GM03348 (cell line): ENCODE results near the gene APLF.
"Not testable (repeated sequence)": the region's sequence is repeated elsewhere in the genome, so short reads cannot be mapped to it uniquely, and the experiment has no call there.

ENCODE experiments used
- DNase-seq: peaks from one replicate; pipeline ENCODE4 v3.0.0; 2012; ENCODE audit warnings: low spot score

The APLF gene

DNA sequence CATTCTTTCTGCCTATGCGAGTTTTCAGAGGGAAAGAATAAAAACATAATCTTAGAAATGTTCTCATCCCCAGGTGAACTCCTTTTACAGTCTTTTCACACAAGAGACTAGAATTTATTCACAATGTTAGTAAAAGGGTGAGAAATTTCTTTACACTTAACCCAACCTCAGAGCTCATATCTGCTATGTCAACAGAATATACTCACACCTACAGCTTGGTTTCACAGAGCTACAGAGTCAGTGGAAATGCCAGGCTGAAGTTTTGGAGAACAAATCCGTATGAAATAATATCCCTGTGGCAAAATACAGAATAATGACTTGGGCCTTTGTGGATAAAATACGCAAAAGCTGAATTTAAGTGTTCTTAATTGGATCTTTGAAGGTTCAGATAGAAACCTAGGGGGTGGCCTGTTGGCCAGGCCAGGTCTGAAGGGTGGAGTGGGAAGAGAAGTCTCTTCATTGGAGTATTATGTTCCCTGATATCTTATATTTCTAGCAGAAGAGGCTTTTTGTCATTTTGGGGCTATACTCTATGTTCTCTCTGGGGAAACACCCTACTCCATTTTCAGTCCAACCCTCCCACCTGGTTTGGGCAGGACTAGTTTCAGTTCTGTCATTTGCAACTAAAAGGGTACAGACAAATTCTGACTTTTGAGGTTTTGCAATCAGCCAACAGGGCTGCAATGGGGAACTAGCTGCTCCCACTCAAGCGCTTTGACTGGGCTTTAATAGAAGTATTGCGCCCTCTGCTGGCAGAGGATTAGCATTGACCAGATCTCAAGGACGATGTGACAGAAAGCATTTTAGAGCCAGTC, 26.0 kb upstream of the APLF start:
- peak; percentile 60 for DNase-seq

DNA sequence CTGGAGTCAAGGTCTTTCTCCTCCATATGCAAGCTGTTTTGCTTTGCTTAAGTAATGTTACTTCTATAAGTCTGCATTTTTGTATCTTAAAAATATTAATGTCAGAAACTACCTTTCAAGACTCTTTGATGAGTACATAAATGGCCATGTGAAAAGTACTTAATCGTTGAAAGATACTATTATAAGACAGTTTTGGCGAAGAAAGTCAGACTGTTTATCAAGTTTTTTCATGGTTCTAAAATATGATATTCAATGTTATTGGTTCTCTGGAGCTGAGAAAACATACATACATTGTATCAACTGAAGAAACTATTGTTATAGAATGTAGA, 25.4 kb upstream of the APLF start:
- no peak for DNase-seq

DNA sequence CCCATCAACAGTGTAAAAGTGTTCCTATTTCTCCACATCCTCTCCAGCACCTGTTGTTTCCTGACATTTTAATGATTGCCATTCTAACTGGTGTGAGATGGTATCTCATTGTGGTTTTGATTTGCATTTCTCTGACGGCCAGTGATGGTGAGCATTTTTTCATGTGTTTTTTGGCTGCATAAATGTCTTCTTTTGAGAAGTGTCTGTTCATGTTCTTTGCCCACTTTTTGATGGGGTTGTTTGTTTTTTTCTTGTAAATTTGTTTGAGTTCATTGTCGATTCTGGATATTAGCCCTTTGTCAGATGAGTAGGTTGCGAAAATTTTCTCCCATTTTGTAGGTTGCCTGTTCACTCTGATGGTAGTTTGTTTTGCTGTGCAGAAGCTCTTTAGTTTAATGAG, 21.0 kb upstream of the APLF start:
- not testable (repeated sequence) for DNase-seq

DNA sequence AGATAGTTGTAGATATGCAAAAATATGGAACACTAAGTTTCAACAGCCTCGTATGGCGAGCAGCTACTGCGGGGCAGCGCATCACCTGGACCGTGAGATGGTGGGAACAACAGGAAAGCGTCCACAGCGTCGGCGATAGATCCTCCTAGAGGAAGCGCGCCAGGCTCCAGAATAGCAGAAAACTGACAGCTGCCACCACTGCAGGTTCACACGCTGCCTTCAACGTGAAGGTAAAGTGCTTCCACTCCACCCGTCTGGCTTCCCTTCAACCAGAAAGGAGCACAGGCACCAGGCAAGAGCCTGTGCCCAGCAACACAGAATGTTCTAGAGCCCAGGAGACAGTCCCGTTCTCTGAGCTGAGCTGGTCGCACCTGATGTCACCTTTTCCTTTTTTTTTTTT, 20.3 kb upstream of the APLF start:
- DNase-seq: no peak

DNA sequence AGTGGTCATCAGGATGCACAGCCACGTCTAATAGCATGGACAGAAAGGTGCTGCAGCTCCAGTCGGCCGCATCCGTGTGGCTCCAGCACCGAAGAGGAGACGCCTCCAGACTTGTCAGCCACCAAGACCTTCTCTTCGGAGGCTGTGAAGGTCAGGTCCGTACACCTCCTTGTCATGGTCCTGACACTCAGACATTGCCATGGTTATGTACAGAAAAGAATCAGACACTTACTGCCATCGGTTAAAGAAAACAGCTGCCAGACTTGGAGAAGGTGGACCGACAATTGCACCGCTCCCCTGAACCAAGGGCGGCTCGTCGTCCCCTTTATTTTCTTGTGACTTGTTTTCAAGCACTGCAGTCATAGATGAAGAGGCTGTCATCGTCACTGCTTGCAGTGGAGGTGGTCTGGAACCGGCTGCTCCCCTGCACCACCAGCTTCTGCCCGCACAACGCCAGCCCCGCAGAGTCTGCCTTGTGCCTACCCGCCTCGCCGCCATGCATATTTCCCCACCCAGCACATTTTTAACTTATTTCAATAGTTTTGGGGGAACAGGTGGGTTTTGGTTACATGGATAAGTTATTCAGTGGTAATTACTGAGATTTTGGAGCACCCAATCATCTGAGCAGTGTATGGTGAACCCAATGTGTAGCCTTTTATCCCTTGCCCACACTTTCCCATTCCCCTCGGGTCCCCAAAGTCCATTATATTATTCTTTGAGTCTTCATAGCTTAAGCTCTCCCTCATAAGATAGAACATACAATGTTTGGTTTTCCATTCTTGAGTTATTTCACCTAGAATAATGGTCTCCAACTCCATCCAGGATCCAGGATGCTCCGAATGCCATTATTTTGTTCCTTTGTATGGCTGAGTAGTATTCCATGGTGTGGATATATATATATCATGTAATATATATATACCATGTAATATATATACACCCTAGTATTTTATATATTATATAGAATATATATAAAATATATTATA, 18.4 kb upstream of the APLF start:
- no peak for DNase-seq

DNA sequence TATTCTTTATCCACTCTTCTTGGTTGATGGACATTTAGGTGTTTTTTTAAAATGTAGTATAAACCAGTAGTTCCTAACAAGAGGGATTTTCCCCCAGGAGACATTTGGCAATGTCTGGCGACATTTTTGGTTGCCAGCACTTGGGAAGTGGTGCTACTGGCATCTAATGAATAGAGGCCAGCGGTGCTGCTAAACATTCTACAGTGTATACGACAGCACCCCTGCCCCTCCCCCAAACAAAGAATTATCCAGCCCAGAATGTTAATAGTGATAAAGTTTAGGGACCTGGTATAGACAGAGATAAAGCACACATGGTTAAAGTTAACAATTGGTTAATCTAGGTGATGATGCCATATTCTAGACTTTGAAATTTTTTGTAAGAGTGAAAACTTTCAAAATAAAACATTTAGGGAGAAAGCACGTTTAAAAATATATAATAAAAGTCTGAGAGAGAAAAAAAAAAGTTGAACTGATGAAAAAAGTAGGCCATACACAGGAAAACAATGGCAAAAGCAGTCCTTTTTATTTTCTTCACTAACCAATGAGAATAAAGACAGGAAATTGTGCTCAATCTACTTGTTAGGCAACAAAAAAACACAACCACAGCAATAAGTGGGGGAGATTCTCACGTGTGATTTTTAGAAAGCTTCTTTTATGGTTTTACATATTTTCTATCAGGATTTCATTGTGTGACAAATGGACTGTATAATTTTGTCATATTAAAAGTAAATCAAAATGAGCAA, 15.1 kb upstream of the APLF start:
- no peak for DNase-seq

DNA sequence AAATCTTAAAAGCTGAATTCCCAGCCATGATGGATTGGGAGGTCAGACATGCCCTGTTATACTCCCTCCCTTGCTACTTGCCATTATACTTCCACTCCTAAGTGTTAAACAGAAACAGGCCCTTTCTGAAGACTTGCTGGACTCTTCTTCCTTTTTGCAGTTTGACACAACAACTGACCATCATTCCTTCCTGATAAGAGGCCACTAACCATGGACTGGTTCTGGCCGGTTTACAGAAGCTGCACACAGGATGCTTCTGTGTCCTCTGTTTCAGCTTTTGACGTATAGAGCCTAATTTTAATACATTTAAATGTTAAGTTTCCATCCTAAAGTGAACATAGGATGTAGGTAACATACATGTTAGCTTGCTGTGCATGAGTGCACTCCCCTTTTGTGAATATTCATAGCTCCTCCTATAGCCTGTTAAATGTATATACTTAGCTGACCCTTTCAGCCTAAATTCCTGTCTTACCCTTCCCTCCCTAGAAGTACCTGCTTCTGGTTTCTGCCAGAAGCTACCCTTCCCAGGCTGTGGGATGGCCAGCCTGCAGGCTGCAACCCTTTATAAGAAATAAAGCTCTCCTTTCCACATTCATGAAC, 13.5 kb upstream of the APLF start:
- DNase-seq: no peak

DNA sequence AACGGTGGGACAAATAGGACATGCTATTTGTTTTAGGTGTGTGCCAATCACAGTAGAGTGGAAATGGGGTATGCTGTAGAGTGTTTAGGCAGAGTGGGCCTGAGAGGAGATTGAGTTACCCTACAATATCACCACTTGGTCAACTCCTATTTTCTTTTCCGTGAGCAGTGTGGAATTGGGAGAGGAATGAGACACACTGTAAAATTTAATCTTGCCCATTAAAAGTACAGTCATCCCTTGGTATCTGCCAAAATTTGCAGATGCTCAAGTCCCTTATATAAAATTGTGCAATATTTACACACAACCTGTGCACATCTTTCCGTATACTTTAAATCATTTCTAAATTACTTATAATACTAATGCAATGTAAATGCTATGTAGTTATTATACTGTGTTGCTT, 12.7 kb upstream of the APLF start:
- no peak for DNase-seq

DNA sequence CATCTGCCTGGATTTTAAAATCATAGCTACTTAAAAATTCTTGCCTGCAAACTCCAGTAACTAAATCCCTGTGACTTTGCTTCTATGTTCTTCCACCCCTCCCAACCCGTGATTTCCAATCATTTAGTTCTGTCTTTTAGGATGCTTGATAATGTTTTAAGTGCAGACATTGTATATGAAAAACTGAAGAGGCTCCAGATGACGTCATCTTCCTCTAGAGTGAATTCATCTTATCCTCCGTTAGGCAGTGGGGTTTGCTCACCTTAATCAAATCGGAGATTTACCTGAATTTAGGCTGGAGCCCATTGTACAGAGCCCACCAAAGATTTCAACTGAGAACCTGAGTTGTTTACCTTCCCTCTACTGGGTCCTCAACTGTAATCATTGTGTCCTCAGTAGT, 11.2 kb upstream of the APLF start:
- DNase-seq: no peak

DNA sequence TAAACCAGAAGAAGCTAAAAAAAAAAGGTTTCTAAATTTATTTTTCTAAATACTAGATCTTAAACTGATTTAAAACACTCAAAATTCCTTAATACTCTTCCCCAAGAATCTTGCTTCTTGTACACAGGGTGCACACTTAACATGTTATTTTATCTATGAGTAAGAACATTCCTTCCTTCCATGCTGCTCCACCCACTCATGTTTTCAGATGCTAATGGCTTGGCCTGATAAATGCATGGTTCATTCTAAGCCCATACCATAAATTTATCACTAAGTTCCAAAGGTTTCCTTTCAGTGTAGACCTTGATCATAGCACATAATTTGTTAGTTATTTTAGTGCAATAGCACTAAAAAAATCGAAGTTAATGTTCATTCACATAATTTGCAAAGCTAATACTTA, 8.4 kb upstream of the APLF start:
- peak; percentile 34 for DNase-seq

DNA sequence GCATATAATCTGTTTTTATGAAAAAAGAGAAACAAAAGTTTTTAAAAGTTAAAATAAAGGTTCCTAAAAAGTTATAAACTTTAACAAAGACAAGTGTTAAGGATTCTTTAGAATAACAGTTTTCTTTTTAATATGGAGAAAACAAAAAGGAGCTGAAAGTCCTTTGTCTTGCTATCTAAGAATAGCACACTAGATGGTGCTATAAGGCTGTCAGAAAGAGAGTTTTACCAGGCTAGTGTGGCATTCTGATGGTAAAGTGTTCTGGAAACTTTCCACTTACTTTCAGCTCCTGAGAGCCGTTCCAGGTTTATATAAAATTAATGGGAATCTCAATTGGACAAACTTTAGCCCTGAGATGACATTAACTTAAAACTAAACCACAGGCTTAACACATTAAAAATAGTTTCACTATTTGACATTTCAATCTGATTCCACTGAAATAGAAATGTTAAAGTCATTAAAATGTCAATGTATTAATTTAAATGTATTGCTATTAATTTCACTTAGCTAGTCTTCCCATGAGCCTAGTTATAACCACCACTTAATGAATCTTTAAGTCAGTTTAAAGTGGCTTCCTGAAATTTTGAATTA, 4.0 kb upstream of the APLF start:
- peak; percentile 30 for DNase-seq

DNA sequence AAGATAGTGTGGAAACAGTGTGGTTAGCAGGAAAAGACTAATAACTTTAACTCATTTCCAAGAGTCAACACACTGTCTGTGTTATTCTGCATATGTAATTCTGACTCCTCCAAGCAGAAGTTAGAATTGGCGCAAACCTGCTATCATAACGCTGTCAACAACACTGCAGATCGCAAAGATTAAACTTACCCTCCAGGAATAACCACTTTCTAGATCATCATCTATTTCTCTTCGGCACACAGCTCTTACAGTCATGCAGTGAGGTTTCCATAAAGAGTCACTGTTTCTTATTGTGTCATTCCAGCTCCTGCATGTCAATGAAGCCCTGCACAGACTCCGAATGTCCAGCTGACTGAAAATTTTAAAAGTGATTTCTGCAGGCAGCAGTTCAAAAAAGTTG, 2.7 kb upstream of the APLF start:
- no peak for DNase-seq

DNA sequence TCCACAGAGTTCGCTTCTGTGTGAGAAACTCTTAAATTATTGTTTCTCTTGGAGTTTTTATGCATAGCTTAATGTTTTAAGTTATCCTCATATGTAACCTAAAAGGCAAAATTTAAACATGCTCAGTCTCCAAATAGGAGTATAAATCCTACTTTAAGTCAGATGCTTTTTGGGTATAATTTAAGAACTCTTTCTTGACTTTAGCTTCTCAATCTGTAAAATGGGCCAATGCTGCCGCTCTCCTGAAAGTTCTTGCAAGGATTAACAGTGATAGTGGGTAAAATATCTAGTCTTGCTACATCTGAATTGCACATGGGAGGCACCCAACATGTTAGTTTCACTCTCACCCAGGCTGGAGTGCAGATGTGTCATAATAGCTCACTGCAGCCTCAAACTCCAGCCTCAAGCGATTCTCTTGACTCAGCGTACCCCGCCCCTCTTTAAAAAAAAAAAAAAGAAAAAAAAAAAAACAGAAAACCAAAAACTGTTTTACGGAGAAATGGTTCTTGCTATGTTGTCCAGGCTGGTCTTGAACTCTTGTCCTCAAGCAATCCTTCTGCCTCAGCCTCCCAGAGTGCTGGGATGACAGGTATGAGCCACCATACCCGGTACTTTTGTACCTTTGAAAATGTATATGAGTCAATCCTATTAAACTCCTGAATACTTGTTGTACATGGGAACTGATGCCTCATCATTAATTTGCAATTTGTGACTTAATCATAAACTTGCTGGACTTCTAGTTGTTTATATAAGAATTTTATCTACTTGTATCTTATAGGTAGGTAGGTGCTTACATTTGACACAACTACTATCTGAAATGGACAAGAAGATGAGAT, 2.1 kb upstream of the APLF start:
- no peak for DNase-seq

DNA sequence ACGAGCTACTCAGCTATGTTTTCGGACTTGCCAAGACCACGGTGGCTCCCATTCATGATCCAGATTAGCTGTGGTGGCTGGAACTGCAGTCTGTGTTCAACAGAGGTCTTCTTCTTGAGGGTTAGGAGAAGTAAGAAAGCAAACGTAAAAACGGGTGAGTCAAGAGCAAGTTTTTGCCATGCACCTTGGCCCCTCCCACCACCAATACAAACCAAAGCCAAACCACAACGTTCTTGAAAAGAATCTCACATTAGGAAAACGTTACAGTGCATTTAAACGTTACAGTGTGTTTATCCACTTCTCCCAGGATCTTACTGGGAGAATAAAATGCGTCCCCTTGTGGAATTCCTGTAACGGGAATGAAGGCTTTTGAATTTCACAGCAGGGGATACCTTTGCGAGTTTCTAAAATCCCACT, 1.0 kb upstream of the APLF start:
- peak; percentile 13 for DNase-seq

DNA sequence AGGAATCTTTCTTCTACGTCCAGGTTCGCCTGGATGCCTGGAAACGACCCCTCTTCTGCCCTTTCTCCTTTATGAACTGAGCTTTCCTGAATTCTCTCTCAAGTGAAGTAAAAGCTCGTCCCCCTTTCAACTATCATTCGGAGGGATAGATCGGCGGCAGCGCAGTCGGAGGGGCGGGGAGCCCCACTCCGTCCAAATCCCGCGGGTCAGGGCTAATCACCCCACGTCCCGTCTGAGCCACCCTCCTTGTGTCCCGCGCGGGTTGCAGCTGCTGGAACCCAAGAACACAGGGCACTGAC, 658 bp upstream of the APLF start:
- DNase-seq: peak; percentile 12

DNA sequence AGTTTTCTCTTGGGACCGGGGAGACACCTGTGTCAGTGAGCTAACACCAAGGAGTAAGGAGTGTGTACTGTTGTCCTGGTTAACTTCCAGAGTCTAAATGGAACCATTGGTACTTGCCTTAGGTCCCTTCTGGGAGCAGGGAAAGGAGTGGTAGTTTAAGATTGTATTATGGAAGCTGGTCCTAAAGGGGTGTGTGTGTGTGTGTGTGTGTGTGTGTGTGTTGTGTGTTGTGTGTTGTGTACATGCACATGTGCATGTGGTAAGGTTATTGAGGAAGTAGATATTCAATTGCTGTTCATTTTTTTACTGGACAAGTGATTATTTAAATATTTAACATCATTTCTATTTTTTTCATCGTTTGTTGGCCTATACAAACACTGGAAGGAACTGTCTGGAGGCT, 1.4 kb downstream of the APLF start:
- no peak for DNase-seq

DNA sequence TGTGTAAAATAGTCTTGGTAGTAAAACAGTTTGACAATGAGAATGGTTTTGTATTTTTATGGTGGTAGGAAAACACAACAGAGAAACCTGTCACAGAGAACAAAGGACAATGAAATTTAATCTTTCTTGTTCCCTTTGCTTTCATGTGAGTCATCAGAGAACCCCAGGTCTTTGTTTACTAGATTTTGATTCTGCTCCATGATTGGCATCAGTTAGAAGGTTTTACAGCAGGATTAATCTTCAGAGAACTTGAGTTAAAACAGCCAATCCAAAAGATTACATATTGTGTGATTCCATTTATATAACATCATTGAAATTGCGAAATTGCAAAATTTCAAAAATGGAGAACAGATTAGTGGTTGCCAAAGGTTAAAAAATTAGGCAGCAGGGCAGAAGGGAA, 2.5 kb downstream of the APLF start:
- DNase-seq: no peak

DNA sequence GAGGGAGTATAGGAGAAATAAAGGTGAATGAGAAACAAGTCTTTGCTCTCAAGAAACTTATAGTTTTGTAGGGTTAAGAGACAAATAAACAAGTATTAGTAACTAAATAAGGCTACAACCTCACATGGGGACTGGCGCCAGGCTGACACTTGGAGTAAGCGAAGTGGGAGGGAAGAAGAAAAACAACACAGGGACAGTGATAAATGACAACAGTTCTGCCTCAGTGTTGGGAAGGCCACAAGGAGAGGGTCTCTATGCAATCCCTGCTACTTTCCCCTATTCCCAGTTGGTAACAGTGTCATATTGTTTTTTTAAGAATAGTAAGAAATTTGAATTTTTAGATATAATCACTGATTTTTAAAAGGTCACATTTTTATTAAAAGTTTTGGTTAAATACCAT, 4.0 kb downstream of the APLF start:
- DNase-seq: no peak

DNA sequence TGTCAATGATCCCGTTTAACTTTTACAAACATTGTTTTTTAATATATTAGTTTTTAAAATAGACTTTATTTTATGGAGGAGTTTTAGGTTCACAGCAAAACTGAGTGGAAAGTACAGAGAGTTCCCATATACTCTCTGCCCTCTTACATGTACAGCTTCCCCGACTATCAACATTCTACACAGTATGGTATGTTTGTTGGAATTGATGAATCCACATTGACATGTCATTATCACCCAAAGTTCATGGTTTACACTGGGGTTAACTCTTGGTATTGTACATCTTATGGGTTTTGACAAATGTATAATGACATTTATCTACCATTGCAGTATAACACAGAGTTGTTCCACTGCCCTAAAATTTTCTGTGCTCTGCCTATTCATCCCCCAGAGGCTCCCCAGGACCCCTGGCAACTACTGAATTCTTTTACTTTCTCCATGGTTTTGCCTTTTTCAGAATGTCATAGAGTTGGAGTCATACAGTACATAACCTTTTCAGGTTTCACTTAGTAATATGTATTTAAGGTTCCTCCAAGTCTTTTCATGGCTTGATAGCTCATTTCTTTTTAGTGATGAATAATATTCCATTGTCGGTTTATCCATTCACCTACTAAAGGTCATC, 5.5 kb downstream of the APLF start:
- DNase-seq: no peak

DNA sequence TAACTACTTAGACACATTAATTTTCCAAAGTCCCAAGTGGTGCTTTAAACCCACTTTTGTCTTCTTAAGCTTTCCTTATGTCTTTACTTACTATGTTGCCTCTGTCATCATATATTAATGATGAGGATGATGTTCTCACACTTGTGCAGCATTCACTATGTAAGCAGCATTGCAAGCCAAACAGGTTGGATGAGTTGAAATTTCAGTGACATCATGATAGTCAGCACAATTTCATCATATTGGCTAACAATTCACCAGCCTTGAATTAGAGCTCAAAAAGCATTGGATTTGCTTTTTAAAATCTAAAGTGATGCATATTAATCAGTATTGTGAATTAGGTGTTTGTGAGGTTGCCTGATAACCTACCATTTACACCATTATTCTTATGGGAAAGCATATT, 7.7 kb downstream of the APLF start:
- no peak for DNase-seq

DNA sequence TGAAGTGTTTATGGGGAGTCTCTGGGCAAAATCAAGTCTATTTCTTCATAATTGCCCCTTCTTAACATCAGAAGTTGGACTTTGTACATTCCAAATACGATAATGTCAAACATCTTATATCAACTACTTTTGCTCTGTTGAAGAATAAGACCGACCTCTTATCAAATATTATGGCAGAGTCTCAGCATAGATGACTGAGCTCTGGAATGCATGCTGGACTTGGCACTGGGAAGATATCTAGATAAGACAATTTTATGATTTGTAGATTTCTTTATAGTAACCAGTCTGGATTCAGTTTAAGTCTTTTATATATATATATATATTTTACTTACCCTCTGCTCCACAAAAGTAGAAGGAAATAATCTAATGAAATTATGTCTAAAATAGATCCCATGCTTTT, 8.2 kb downstream of the APLF start:
- DNase-seq: no peak
